Stimulated activated CD4-positive, alpha-beta T cell treated with anti-CD3 and anti-CD28 coated beads, Interleukin-2, amount 100 ng/mL, for 24 hours (primary cell): ENCODE measurements around the gene EXOC7.

ENCODE experiments used
- DNase-seq, 2 donors: peaks; one replicate each; pipeline ENCODE4 v3.0.0-alpha.2; 2020

The EXOC7 gene

DNA sequence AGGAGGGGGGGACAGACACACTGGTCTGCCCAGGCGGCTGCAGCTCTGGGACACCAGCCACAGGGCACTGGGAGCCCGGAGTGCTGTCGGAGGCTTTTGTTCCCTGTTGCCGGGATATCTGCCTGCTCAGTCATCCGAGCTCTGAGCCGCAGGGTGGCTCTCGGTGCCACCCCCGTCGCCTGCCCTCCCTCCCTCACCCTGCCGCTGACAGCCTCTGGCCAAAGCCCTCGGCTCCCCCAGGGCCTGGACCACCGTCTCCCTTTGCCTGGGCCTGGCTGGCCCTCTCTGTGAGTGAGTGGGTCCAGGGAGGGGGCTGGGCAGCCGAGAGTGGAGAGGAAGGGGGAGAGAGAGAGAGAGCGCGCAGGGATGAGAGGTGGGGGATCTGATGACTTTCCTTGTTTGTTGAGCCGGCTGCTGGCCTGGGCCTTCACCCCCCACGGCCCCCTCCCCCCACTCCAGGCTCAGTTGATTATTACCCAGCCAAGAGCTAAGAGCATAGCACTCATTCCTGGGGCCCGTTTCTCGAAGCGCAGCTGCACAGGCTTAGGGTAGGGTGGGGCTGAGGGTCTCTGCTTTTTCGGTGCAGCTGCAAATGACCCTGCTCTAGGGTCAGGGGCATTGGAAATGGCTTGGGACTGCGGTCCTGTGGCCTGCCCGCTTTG lies 34.8 kb upstream of the EXOC7 start:
- no peak for DNase-seq

DNA sequence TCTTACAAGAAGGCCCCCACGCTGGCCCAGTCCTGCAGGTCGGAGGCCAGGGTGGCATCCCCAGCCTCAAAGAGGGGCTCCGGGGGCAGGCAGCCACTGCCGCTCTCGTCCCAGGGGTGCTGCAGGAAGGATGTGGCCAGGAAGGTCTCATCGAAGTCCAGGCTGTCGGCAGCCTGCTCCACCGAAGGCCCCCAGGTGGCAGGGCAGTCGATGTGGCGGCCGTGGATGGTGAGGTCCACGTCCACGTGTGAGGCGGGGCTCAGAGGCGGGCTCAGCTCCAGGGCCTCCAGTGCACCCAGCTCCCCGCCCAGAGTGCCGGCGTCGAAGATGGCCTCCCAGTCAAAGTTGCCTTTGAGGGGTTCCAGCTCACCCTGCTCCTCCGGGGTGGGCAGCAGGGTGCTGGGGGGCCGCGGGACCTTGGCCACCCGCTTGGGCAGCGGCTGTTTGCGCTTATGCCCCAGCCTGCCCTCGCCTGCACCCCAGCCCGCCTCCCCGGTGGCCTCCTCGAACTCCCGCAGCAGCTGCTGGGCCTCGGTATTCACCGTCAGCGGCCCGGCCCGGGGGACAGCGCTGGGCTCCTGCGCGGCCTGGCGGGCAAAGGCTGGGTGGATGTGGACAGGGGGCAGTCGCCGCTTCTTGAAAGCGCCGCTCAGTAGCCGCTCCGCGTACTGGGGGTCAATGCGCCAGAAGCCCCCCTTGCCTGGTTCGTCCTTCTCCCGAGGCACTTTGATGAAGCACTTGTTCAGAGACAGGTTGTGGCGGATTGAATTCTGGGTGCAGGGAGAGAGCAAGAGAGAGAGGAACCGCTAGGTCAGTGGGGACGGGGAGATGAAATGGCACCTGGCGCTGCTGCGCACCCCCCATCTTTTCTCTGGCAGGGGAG lies 34.0 kb upstream of the EXOC7 start:
- DNase-seq: no peak

DNA sequence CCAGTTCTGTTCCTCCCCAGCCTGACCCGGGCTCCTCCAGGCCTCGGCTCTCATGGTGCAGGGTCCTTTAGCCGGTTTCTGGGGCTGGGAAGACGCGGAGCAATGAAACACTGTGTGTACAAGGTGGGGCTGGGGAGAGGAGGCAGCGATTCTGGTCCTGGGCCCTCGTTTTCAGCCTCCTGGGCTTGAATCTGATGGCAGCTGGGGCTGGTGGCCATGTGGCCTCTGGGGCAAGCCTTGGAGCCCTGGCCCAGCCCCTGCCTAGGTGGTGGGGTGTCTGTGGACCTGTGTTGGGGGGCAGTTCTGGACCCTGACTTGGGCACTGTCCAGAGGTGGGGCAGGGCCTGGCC lies 33.4 kb upstream of the EXOC7 start:
- no peak for DNase-seq

DNA sequence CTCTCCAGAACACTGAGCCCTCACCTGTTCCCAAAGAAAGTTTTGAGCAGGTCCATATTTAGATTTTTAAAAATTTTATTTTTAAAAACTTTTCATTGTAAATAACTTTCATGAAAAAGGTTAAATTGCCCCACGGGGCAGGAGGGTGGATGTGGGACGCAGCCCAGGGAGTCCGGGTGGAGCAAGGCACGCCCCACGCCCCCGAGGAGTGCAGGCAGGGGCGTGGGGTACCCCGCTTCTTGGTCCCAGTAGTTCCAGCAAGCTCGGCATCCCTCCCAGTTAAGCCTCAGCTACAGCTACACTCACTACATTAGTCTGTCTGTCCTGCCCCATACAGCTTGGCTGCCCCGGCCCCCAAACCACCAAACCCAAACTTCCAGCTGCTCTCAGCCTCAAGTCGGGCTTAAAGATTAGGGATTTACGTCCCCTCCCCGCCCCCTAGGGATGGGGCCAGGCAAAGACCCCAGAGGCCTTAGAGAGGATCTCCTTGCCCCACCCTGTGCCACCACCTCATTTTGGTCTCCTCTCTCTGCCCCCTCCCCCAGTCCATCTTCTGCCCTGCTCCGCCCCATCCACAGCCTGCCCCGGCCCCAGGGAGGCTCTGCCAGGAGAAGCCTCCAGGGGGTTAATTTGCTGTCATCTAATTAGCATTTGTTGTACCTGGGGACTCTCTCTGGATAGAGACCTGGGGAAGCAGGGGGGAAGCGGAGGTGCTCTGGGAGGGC lies 32.9 kb upstream of the EXOC7 start:
- DNase-seq: no peak

DNA sequence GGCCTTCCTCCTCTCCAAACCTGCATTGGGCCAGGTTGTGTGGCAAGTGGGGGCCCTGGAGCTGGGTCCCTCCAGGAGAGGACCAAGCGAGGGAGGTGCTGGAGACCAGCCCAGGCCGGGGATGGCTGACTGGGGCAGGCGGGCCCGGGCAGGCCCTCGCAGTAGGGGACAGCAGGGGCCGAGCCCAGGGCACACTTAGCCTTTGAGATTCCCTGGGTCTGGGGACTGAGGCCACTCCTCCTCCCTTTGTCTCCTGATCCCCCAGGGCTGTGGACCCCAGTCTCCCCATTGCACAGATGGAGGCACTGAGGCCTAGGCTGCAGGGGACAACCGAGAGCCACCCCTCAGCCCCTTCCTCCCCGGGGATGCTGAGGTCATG lies 32.2 kb upstream of the EXOC7 start:
- DNase-seq: no peak

DNA sequence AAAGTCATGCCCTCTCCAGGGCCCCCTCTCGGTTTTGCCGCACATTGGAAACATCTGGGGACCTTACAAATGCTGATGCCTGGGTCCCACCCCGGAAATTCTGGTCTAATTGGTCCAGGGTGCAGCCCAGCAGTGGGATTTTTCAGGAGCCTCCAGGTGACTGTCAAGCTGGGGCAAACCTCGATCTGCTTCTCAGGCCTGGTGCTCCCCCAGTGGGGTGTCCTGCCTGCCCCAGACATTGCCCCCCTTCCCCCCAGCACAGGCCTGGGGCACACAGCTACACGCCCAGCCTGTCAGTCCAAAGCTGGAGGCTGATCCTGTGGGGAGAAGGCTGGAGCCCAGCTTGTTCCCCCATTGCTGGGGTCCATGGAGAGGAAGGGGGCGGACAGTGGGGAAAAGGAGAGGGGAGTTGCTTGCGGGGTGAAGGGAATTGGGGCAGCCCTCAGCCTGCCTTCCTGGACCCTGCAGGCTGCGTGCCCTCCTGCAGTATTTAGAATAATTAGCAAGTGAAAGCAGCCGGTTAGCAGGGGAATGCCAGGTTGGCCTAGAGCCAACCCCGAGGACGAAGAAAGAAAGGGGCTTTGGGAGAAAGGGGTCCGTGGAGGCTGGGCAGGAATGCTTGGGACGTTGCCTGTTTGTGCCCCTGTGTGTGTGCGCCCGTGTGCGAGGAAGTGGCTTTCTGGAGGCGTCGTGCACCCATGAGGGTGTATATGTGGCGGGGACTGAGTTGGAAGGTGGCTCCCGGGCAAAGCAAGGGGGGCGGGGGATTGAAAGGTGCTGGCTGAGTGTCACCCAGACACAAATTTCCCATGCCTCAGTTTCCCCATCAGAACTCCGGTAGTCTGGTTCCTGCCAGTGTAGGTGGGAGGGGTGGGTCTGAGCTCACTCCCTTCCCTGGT lies 31.6 kb upstream of the EXOC7 start:
- no peak for DNase-seq

DNA sequence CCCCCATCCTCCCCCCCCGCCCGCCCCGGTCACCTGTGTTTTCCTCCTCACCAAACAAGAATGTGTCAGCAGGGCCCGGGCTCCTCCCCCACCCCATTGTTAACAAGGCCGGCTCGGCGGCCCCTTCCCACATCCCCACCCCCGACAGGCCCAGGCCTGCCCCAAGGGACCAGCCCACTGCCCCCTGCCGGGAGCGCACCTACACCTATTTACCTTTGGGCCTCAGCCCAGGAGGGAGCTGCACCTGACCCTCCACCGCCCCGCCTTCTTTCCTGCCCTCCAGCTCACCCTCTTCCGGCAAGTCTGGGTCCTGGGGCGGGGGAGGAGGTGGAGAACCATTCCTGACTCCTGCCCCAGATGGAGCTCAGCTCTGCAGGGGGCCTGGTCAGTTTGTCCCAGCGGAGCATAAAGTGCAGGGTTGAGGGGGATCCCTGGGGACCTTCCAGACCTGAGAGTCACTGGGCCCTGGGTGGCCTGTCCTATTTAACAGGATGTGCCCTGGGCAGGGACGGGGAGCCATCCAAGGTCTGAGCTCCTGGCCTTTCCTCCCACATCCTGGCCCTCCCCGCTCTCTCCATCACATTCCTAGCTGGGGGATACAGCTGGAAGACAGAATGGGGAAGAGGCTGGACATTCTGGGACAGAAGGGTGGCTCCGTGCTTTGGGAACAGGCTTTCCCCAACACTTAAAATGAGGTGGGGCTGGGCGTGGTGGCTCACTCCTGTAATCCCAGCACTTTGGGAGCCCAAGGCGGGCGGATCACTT lies 29.2 kb upstream of the EXOC7 start:
- no peak for DNase-seq

DNA sequence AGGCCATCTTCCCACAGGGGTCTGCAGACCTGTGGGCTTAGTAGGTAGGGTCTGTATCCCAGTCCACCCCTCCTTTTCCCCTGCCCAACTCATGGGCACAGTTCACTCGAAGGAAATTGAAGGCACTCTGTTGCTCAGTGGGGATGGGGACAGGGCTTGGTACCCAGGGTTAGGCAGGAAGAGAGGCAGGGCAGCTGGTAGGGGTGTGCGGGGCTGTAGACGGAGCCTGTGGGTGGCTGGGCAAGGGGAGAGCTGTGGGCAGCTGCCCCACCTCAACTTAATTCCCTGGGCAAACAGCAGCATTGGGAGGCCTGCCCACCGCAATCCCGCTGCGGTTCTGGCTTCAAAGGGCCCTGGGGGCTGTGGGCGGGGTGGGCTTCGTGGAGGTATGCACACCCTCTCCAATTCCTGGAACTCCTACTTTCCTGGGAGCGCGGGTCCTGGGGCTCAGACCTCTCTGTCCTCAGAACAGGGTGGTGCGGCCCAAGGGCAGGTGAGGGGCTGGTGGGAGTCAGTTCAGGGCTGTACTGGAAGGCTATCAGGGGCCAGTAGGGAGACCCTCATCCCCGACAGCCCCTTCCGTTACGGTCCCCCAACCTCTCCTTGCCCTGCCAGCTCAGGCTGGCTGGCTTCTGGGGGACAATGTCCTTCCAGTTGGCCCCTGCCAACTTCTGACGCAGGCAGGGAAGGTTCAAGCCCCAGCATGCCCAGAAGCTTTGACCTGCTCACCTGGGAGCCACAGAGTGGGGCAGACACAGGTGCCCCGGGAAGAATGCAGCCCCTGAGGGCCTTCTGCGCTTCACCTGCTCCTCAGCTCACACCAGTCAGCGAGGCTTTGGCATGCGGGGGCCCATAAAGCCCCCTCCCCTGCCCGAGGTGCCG lies 28.3 kb upstream of the EXOC7 start:
- no peak for DNase-seq

DNA sequence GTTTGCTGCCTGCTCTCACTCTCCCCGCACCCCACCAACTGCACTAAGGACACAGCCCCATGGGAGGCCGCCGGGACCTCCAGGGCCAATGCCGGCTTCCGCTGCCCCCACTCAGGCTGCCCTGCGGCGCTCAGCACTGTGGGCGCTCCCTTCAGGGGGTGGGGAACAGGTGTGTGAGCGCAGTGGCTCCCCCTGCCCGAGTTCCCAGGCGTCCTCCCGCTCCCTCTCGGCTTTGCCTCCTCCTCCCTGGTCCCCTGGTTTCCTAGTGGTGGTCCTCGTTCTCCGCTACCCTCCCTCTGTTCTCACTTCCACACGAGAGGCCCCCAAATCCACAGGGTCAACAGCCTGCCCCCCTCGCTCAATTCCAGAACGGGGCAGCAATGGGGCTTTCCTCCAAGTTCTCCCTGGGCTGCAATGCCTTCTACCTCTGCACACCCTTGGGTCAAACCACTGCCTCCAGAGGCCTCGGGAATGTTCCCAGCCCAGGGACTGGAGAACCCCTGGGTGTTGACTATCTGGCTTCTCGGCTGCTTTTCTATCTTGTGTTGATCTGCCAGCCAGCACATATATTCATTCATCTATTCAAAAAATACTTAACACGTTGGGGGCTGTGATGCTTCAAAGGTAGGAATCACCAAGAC lies 27.6 kb upstream of the EXOC7 start:
- no peak for DNase-seq

DNA sequence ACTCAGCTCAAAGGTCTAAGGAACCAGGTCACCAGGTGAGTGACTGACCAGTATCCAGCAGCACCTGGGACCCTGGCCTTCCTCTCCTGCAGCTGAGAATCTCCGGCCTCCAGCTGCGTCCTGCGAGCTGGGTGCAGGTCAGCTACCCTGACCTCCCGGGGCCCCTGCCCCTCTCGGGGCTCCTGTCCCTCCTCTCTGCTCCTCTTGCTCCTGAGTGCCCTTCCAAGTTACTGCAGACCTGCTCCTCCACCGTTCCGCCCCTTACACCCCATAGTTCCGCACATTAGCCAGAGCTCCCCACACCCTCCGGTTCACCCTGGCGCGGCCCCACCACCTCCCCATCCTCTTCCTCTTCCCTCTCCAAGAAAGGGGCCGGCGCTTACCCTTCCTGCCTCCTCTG lies 26.9 kb upstream of the EXOC7 start:
- no peak for DNase-seq

DNA sequence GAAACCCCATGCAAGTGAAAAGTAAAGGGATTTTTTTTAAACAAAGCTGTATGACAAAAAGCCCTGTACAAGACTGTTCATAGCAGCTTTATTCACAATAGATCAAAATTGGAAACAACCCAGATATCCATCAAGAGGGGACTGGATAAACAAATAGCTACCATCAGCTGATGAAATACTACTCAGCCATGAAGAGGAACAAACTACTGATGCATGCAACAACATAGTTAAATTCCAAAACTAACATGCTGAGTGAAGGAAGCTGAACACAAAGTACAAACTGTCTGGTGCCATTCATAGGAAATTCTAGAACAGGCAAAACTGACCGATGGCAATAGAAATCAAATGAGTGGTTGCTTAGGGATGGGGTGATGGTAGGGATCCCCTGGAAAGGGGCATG lies 22.3 kb upstream of the EXOC7 start:
- DNase-seq: no peak

DNA sequence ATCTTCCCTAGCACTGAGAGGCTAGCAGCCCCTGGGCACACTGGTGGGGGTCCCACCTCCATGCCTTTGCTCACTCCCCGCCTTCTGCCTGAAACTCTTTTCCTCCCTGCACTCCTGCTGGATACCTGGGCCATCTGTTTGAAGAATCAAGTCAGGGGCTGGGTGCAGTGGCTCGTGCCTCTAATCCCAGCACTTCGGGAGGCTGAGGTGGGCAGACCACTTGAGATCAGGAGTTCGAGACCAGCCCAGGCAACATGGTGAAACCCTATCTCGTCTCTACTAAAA lies 21.7 kb upstream of the EXOC7 start:
- no peak for DNase-seq

DNA sequence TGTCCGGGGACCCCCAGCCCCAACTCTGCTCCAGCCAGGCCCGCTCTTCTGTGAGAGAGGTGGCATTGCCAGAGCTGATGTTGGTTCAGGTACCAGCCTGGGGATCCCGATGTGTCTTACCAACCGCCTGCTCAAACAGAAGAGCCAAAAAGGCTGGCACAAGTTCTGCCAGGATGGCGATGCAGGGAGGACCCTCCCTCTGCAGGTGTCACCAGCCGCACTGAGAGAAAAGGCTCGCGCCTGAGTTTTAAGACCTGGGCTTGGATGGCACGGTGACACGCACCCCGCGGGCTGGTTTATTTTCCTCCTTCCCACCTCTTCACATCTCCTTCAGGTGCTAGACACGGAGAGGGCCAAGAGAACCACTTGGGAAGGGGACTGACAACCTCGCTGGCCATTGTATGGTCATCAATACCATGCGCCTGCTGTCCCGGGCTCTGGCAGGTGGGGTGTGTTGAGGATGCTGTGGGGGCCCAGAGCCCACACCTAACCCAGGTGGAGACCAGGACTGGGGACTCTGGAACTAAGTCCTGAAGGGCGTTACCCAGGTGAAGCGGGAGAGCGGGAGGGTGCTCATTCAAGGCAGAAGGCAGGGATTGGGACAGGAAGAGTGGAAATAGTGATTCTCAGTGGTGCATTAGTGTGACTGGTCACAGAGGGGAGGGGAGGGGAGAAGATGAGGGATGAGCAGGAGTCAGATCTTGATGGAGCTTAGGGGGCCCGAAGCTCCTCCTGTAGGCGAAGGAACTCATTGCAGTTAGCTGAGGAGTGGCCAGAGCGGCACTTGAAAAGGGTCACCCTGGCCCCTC lies 21.2 kb upstream of the EXOC7 start:
- DNase-seq: no peak

DNA sequence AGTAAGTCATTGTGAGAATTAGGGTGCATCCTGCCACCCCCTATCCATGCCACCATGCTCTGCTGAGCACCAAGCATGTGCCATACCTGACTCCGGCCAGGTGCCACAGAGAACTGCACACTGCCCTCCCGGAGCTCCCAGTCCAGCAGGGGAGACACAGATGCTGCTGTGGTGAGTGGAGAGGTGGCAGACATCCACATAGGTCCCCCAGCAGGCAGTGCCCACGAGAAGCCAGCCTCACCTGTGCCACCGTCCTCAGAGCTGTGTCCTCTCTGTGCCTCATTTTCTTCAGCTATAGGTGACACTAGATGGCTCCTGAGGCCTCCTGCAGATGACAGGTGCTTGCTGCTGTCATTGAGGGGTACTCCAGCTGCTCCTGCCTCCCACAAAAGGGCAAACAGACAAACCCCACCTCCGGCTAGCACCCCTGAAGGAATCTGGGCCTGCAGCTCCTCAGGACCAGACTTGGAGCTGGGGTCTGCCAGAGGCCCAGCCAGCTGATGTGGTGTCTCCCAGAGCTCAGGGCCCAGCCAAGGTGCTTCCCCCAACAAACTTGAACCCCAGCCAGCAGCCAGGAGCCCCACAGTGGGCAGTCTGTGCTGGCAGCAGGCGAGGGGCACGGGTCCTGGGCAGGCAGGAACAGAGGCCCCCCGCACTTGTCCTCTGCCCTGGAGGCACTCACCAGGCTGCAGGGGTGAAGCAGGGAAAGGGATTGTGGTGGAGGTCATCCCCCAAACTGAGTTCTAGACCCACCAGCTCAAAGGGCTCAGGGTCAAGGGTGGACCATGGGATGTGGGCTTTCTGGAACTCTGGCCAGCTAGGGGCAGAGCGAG lies 20.4 kb upstream of the EXOC7 start:
- DNase-seq: no peak

DNA sequence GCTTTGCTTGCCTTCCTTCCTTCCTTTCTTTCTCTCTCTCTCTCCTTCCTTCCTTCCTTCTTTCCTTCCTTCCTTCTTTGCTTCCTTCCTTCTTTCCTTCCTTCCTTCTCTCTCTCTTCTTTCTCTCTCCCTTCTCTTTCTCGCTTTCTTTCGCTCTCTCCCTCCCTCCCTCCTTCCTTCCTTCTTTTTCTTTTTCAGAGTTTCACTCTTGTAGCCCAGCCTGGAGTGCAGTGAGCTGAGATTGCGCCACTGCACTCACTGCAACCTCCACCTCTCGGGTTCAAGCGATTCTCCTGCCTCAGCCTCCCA lies 19.6 kb upstream of the EXOC7 start:
- no peak for DNase-seq

DNA sequence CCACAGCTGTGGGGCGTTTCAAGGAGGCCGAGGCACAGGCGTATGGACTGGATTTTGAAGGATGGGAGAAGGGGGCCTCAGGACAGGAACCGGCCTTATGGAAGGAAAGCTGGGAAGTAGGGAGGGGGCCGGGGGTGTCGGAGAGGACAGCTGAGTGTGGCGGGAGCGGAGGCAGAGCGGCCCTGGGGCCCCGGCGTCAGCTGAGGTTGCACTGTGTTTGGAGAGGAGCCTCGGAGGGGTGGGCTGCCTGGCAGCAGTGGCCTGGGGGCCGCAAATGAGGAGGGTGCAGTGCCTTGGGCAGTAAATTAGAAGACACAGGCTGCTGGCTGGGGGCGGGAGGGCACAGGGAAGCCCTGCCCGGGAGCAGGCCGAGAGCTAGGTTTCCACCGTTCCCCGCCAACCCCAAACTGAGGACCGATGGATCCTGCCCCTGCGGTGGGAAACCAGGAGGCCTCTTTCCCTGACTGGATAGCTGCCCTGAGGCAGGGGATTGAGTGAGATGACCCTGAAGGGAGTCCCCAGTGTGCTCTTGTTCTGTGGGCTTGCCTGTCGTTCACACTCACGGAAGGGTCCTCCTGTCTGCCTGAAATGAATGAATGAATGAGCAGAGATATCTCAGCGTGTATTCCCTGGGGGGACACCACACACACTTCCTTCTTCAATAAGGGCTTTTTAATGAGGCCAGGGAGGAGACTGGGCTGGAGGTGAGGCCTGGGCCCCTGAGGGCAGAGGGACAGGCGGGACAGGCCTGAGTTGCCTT lies 19.0 kb upstream of the EXOC7 start:
- DNase-seq: no peak

DNA sequence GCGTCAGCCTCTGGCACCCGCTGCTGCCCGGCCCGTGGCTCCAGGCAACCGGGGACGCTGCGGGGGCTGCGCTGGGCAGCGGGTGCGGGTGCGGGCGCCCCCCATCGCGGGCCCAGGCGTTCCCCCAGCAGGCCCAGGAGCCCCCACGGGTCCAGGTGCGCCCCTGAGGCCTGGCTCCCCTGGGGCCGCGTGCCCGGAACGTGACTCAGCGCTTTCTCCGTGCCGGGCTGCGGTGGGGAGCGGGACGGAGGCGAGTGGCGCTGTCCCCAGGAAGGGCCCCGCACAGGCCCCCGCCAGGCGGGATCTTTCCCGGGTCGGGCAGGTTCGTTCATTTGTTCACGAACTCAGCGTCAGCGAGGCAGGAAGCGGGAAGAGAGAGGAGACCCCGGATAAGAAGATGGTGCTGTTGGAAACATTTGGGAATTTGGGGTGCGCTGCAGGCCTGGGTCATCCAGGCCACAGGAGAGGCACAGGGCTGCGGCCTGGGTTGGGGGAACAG lies 18.4 kb upstream of the EXOC7 start:
- peak in 1 of 2 donors; percentile 46 for DNase-seq

DNA sequence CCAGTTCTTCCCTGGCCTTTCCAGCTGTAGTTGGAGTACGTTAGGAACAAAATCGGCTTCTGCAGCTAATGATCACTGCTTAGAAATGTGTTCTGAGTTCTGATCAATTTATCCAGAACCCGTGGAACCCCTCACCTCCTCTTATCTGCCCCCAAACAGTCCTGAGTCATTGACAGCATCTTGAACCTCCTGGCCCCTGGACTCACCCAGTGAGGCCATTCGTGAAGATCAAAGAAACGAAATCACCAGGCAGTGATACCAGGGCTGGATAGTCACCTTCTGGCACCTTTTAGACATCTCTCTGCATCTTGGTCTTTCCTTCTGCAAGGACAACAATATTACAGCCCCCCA lies 17.0 kb upstream of the EXOC7 start:
- no peak for DNase-seq
